Tibial nerve (tissue), 4 donors: Measurements from ENCODE around the gene ZNF507.

ENCODE experiments used
- EP300 ChIP-seq, 2 donors: sonication (generic); formaldehyde crosslinking; IDR thresholded peaks; one replicate each; pipeline ENCODE4 v1.6.1; 2017; ENCODE audit warnings: antibody characterized with exemption in 2 of 2, mild to moderate bottlenecking in 1 of 2
- POLR2A ChIP-seq, 2 donors: fragments of 450-650 bp; IDR thresholded peaks; one replicate each; pipeline ENCODE4 v1.6.1; 2017; ENCODE audit warnings: antibody characterized with exemption in 2 of 2, mild to moderate bottlenecking in 2 of 2, moderate library complexity in 2 of 2
- TF ChIP-seq, protein P1 (sequence below), 5 experiments: fragments of 200-600 bp in 3 of 5; fragments of 450-650 bp in 2 of 5; sonication (generic) in 3 of 5; IDR thresholded peaks; one replicate each; pipeline ENCODE4 v1.5.1; 2016 to 2019; ENCODE audit warnings: antibody characterized with exemption in 5 of 5, mild to moderate bottlenecking in 3 of 5, moderate library complexity in 2 of 5

DNA sequence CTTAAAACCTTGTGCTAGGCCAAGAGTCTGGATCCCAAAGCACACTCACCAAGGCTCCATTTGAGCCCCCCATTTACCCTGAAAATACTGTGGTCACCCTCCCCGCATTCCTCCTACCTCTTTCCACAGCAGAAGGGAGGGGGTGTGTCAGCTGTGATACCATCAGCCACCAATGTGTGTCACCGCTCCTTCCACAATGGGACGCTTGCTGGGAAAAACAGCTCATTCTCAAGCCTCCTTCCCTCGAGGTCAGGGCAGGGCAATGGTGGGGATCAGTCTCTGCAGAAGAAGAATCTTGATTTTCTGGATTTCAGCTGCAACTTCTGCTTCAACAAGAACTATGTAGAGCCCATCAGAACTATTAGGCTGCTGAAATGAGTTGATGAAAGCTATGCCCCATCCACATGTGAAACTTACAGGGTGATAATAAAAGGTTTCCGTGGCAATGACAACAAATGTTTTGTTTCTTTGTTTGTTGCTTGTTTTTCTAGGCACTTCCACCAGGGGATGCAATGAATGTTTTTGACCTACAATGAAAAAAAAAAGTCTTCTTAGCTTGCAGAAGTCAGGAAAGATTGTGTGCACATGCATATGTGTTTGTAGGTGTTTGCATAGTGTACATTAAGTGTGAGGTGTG lies 26.4 kb upstream of the ZNF507 start:
- TF ChIP-seq, protein P1, sequence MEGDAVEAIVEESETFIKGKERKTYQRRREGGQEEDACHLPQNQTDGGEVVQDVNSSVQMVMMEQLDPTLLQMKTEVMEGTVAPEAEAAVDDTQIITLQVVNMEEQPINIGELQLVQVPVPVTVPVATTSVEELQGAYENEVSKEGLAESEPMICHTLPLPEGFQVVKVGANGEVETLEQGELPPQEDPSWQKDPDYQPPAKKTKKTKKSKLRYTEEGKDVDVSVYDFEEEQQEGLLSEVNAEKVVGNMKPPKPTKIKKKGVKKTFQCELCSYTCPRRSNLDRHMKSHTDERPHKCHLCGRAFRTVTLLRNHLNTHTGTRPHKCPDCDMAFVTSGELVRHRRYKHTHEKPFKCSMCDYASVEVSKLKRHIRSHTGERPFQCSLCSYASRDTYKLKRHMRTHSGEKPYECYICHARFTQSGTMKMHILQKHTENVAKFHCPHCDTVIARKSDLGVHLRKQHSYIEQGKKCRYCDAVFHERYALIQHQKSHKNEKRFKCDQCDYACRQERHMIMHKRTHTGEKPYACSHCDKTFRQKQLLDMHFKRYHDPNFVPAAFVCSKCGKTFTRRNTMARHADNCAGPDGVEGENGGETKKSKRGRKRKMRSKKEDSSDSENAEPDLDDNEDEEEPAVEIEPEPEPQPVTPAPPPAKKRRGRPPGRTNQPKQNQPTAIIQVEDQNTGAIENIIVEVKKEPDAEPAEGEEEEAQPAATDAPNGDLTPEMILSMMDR (IDR thresholded peaks at IDR 0.05) = peak in 2 of 5 experiments; percentile 13 to 19
- TF ChIP-seq POLR2A (IDR thresholded peaks at IDR 0.05) (no peak), EP300 (IDR thresholded peaks at IDR 0.05) (no peak)
